Fibroblast of mammary gland (primary cell): ENCODE data around the gene COX6B2.

ENCODE experiments used
- DNase-seq: peaks from one replicate; pipeline ENCODE4 v3.0.0-alpha.2; 2010; ENCODE audit warnings: low read depth
- H3K4me3 ChIP-seq: 2 replicates; pipeline ENCODE4 v1.5.1; 2011; ENCODE audit warnings: low read depth, mild to moderate bottlenecking, low read length, moderate library complexity; ENCODE audit not compliant: control insufficient read depth
- CTCF ChIP-seq: conservative IDR thresholded peaks from 2 replicates; pipeline ENCODE4 v1.5.1; 2011; ENCODE audit warnings: low read depth, low read length, inconsistent platforms; ENCODE audit not compliant: control insufficient read depth, insufficient read depth

The COX6B2 gene

GRCh38 chr19:55321466-55322137 lies 32.9 kb downstream of the COX6B2 start:
- no peak for TF ChIP-seq CTCF
- DNase-seq = no peak

GRCh38 chr19:55320844-55321419 lies 33.6 kb downstream of the COX6B2 start:
- no peak for DNase-seq
- TF ChIP-seq CTCF = no peak

More at GRCh38 chr19:55321466-55322137, 32.9 kb downstream of the COX6B2 start:
- H3K4me3 ChIP-seq = no peak overlapping the region

GRCh38 chr19:55319785-55320184 lies 34.7 kb downstream of the COX6B2 start:
- H3K4me3 ChIP-seq = no peak overlapping the region
- peak; percentile 27 for DNase-seq
- TF ChIP-seq CTCF = no peak

More at GRCh38 chr19:55320844-55321419, 33.6 kb downstream of the COX6B2 start:
- H3K4me3 ChIP-seq = no peak overlapping the region

GRCh38 chr19:55316646-55317045 lies 37.9 kb downstream of the COX6B2 start:
- TF ChIP-seq CTCF = no peak
- no peak for DNase-seq
- H3K4me3 ChIP-seq = no peak overlapping the region

- H3K4me3 ChIP-seq = no peak overlapping the region
- DNase-seq = no peak
- TF ChIP-seq CTCF = no peak
Measured at GRCh38 chr19:55315956-55316525, 38.5 kb downstream of the COX6B2 start.

- TF ChIP-seq CTCF = no peak
- no peak overlapping the region for H3K4me3 ChIP-seq
- DNase-seq = no peak
Measured at GRCh38 chr19:55314396-55314795, 40.1 kb downstream of the COX6B2 start.
